Karpas-422 (cell line): ENCODE results near the gene NEDD9. TPM values are rescaled to one million over a fixed set of nuclear protein-coding genes. Genes with fewer than 3 reads are reported as not detected.

ENCODE experiments used
- DNase-seq: peaks from one replicate; pipeline ENCODE4 v3.0.0-alpha.2; 2015
- H2AFZ ChIP-seq: fragments of 200-600 bp; sonication (generic); 2 replicates; pipeline ENCODE4 v1.6.1; 2014; ENCODE audit warnings: antibody characterized with exemption, low read length, mixed read lengths
- H3K27ac ChIP-seq: fragments of 200-600 bp; sonication (generic); 2 replicates; pipeline ENCODE4 v1.5.1; 2014; ENCODE audit warnings: mild to moderate bottlenecking, low read length, moderate library complexity
- H3K27me3 ChIP-seq: fragments of 200-600 bp; sonication (generic); 2 replicates; pipeline ENCODE4 v1.6.1; 2014; ENCODE audit warnings: low read length, mixed read lengths
- H3K36me3 ChIP-seq: fragments of 200-600 bp; sonication (generic); 2 replicates; pipeline ENCODE4 v1.6.1; 2014; ENCODE audit warnings: low read length, mixed read lengths; ENCODE audit not compliant: insufficient read depth
- H3K4me1 ChIP-seq: fragments of 200-600 bp; sonication (generic); 2 replicates; pipeline ENCODE4 v1.6.1; 2014; ENCODE audit warnings: mild to moderate bottlenecking, low read length, mixed read lengths
- H3K4me2 ChIP-seq: fragments of 200-600 bp; sonication (generic); 2 replicates; pipeline ENCODE4 v1.6.1; 2014; ENCODE audit warnings: low read length, low read depth, mild to moderate bottlenecking; ENCODE audit not compliant: poor library complexity, severe bottlenecking
- H3K4me3 ChIP-seq: fragments of 200-600 bp; sonication (generic); 2 replicates; pipeline ENCODE4 v1.5.1; 2014; ENCODE audit warnings: mild to moderate bottlenecking, antibody characterized with exemption, low read length, mixed read lengths
- H3K79me2 ChIP-seq: fragments of 200-600 bp; sonication (generic); 2 replicates; pipeline ENCODE4 v1.6.1; 2014; ENCODE audit warnings: mild to moderate bottlenecking, low read length, mixed read lengths
- H3K9ac ChIP-seq: fragments of 200-600 bp; sonication (generic); 2 replicates; pipeline ENCODE4 v1.6.0; 2014; ENCODE audit warnings: low read length
- H3K9me2 ChIP-seq: fragments of 200-600 bp; sonication (generic), shearing (Covaris generic); replicated peaks from 2 replicates; pipeline ENCODE4 v1.6.0; 2014; ENCODE audit warnings: mild to moderate bottlenecking, low read length, moderate library complexity; ENCODE audit not compliant: insufficient read depth
- H3K9me3 ChIP-seq: fragments of 300-700, 200-600 bp; sonication (generic); 2 replicates; pipeline ENCODE4 v1.6.1; 2014; ENCODE audit warnings: low read length, mixed read lengths
- H4K20me1 ChIP-seq: fragments of 200-600 bp; sonication (generic); 2 replicates; pipeline ENCODE4 v1.6.1; 2014; ENCODE audit warnings: mild to moderate bottlenecking, antibody characterized with exemption, low read length, low read depth; ENCODE audit not compliant: insufficient read depth
- total RNA-seq: library from RNA; depleted of rRNA; stranded (reverse); fragments of >200 nt; shearing (Covaris generic); gene quantifications from 2 replicates; pipeline ENCODE4 v1.2.3, GENCODE V29; 2014; ENCODE audit warnings: low replicate concordance

The NEDD9 gene
- total RNA-seq, 1 experiment from 2014 or later = 3.8 TPM

DNA sequence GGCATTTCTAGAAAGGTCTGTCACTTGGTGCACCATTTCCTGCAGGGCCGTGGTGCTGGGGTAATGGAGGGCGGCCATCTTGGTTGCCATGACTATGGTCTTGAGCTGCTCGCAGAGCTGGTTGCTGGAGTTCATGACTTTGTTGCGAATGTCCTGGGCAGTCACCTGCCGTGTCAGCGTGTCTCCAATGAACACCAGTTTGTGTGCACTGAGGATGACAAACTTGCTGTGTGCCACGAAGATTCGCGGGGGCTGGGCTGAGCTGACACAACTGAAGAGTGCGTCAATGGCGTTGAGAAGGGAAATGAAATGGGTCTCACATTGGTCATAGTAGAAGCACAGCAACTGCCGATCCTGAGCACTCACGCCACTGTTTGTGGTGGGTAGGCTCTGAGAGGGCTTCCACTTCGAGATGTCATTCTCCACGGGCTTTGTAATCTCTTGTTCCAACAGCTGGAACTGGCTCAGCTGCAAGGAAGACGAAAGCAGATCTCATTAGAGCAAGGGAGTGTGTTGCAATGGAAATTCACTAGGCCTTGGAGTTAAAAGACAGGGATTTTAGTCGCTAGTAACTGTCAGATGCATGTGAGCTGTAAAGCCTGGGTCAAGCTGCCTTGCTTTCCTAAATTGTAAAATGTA, 47.1 kb downstream of the NEDD9 start:
- Histone ChIP-seq H3K4me2 (no peak overlapping the region), H3K9me2 (no peaks in the 10 kb centered on the region), H3K79me2 (no peaks in the 10 kb centered on the region), H3K4me1 (no peaks in the 10 kb centered on the region), H4K20me1 (no peaks in the 10 kb centered on the region), H3K4me3 (no peak overlapping the region), H3K27me3 (no peaks in the 10 kb centered on the region), H3K27ac (no peak overlapping the region), H3K36me3 (no peaks in the 10 kb centered on the region), H2AFZ (no peak overlapping the region), H3K9ac (no peak overlapping the region), H3K9me3 (no peaks in the 10 kb centered on the region; the same call in 1 of the 2 replicates)
- DNase-seq = no peak

DNA sequence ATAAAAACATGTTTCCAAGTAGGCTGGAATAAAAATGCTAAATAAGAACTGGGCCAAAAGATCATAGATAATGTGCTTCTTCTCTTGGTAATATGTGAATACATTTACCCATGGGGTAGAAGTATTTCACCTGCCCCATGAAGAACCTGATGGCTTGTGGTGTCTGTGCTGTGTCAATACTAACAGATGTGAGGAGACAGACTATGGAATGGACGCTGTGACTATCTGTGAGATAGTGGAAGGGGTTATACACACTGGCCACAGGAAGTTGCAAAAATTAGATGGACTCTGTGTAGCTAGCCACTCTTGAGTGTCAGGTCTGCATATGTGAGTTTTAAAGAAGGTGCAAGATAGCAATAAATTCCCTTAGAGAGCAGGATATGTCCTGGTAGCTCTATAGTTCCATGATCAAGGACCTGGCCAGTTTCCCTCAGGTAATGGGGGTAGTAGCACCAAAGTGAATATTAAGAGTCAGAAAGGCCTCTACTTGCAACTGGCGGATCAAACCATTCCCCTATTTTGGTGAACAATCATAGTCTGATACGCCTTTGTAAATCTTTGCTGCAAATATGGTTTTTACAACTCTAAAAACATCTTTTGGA, 48.6 kb downstream of the NEDD9 start:
- H3K79me2 ChIP-seq = no peaks in the 10 kb centered on the region
- no peak overlapping the region for H3K9ac ChIP-seq
- H3K27ac ChIP-seq = no peak overlapping the region
- H3K4me1 ChIP-seq = no peaks in the 10 kb centered on the region
- no peaks in the 10 kb centered on the region for H4K20me1 ChIP-seq
- no peaks in the 10 kb centered on the region for H3K9me2 ChIP-seq
- no peaks in the 10 kb centered on the region; the same call in 1 of the 2 replicates for H3K9me3 ChIP-seq
- no peaks in the 10 kb centered on the region for H3K36me3 ChIP-seq
- H2AFZ ChIP-seq = no peak overlapping the region
- DNase-seq = no peak
- no peak overlapping the region for H3K4me3 ChIP-seq
- H3K4me2 ChIP-seq = no peak overlapping the region
- H3K27me3 ChIP-seq = no peaks in the 10 kb centered on the region

DNA sequence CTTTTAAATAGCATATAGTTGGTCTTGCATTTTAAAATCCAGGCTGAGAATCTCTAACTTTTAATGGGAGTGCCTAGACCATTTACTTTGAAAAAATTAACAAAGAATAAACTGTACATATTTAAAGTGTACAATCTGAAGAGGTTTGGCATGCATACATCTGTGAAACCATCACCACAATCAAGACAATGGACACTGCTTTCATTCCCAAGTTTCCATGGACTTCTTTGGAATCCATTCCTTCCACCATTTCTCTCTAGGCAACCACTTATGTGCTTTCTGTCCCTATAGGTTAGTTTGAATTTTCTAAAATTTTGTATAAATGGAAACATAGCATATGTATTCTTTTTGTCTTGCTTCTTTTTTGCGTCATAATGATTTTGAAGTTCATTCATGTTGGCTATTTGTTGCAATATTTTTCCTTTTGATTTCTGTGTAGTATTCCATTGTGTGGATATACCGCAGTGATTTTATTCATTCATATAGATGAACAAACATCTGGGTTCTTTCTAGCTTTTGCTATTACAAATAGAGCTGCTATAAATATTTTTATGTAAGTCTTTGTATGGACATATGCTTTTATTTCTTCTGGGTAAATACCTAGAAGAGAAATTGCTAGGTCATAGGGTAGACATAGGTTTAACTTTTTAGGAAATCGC, 50.9 kb downstream of the NEDD9 start:
- Histone ChIP-seq H3K79me2 (no peaks in the 10 kb centered on the region), H3K4me2 (no peak overlapping the region), H3K9me2 (no peaks in the 10 kb centered on the region), H3K27me3 (no peaks in the 10 kb centered on the region), H3K27ac (no peak overlapping the region), H3K4me3 (no peak overlapping the region), H2AFZ (no peak overlapping the region), H3K9me3 (no peaks in the 10 kb centered on the region; the same call in 1 of the 2 replicates), H3K4me1 (no peaks in the 10 kb centered on the region), H3K9ac (no peak overlapping the region), H4K20me1 (no peaks in the 10 kb centered on the region), H3K36me3 (no peaks in the 10 kb centered on the region)
- DNase-seq = no peak

DNA sequence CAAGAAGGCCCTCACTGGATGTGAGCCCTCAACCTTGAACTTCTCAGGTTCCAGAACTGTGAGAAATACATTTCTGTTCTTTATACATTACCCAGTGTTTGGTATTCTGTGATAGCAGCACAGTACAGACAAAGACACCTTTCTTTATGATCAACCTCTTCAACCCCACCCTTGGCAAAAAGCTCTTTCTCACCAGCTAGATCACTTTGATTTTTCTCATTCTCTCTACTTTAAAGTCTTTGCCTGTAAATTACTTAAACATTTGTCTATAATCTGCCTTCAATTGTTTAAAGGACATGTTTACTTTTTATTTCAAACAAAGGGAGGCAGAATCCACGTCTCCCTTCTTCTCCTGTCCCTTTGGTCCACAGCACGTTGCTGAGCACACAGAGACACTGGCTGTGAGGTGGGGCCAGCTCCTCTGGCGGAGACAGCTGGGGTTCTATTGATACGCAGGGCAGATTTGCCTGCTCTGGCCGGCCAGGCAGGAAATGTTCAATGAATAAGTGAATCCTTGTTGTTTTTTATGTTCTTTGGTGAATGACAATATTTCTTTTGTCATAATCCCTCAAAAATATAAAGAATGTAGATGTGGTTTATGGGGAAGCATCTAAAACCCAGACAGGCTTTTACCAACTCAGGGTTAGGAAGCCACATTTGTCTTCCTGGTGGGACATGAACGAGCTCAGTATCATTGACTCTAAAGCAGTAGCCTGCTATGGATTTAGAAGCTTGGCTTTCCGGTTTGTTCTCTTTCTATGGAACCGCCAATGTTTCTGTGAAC, 52.9 kb downstream of the NEDD9 start:
- Histone ChIP-seq H3K9me3 (no peaks in the 10 kb centered on the region; the same call in 1 of the 2 replicates), H3K27ac (no peak overlapping the region), H3K36me3 (no peaks in the 10 kb centered on the region), H3K4me1 (no peaks in the 10 kb centered on the region), H3K9me2 (no peaks in the 10 kb centered on the region), H2AFZ (no peak overlapping the region), H3K27me3 (no peaks in the 10 kb centered on the region), H3K4me3 (no peak overlapping the region), H3K4me2 (no peak overlapping the region), H3K79me2 (no peaks in the 10 kb centered on the region), H3K9ac (no peak overlapping the region), H4K20me1 (no peaks in the 10 kb centered on the region)
- no peak for DNase-seq

DNA sequence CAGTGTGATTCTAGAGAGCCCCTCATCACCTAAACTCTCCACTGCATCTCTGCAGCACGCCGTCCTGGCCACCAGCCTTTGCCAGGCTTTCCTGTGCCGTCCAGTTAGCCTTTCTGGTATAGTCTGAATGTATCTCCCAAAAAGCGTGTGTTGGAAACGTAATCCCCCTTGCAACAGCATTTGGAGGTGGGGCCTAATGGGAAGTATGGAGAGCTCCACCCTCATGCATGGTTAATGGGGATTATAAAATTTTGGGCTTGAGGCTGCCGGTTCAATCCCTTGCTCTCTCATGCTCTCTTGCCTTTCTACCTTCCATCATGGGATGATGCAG, 53.4 kb downstream of the NEDD9 start:
- H3K79me2 ChIP-seq = no peaks in the 10 kb centered on the region
- no peaks in the 10 kb centered on the region for H3K27me3 ChIP-seq
- H3K4me2 ChIP-seq = no peak overlapping the region
- DNase-seq = no peak
- H3K4me1 ChIP-seq = no peaks in the 10 kb centered on the region
- no peak overlapping the region for H3K4me3 ChIP-seq
- no peaks in the 10 kb centered on the region for H3K36me3 ChIP-seq
- H4K20me1 ChIP-seq = no peaks in the 10 kb centered on the region
- no peak overlapping the region for H3K9ac ChIP-seq
- no peak overlapping the region for H3K27ac ChIP-seq
- no peak overlapping the region for H2AFZ ChIP-seq
- H3K9me3 ChIP-seq = no peaks in the 10 kb centered on the region; the same call in 1 of the 2 replicates
- H3K9me2 ChIP-seq = no peaks in the 10 kb centered on the region

DNA sequence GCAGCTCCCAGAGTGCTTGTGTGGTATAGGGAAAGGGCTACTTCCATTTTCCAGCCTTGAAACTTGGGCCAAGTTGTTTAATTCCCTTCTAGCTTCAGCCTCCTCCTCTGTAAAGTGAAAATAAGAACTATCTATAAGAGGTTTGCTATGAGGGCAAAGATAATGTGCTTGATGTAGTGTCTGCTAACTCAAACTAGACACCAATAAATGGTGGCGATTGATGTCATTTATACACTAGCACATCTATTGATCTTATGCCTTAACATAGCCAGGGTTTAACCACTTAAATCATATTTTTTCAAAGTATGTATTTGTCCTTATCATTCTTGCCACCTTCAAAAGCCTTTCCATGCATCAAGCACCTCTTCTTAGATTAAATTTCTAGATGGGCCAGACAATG, 55.2 kb downstream of the NEDD9 start:
- Histone ChIP-seq H3K79me2 (no peaks in the 10 kb centered on the region), H3K4me3 (no peak overlapping the region), H3K27me3 (no peaks in the 10 kb centered on the region), H3K9ac (no peak overlapping the region), H3K36me3 (no peaks in the 10 kb centered on the region), H3K27ac (no peak overlapping the region), H3K4me1 (no peaks in the 10 kb centered on the region), H3K4me2 (no peak overlapping the region), H3K9me3 (no peaks in the 10 kb centered on the region; the same call in 1 of the 2 replicates), H2AFZ (no peak overlapping the region), H3K9me2 (no peaks in the 10 kb centered on the region), H4K20me1 (no peaks in the 10 kb centered on the region)
- no peak for DNase-seq

DNA sequence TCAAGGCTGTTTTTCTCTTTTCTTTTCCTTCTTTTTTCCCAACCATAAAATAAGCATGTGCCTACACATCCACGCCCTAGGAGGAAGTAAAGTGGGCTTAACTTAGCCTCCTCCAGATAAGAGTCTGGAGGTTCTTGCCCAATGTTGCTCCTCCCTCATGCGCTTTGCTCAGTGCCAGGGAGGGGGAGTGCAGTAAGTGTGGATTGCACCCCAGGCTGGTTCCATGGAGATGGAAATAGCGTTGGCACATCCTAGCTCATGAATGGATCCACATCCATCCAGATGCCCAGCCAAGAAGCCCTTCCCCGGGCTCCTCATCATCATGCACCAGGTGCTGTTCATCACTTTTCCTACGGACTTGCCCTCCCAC, 58.2 kb downstream of the NEDD9 start:
- Histone ChIP-seq H3K9ac (no peak overlapping the region), H2AFZ (no peak overlapping the region), H3K27ac (no peak overlapping the region), H3K27me3 (no peaks in the 10 kb centered on the region), H3K4me1 (no peaks in the 10 kb centered on the region), H3K4me3 (no peak overlapping the region), H3K79me2 (no peaks in the 10 kb centered on the region), H3K9me2 (no peaks in the 10 kb centered on the region), H3K4me2 (no peak overlapping the region), H3K36me3 (no peaks in the 10 kb centered on the region), H4K20me1 (no peaks in the 10 kb centered on the region), H3K9me3 (no peaks in the 10 kb centered on the region)
- no peak for DNase-seq
